ENCODE data around the gene COL25A1.

- TF ChIP-seq, protein P1, sequence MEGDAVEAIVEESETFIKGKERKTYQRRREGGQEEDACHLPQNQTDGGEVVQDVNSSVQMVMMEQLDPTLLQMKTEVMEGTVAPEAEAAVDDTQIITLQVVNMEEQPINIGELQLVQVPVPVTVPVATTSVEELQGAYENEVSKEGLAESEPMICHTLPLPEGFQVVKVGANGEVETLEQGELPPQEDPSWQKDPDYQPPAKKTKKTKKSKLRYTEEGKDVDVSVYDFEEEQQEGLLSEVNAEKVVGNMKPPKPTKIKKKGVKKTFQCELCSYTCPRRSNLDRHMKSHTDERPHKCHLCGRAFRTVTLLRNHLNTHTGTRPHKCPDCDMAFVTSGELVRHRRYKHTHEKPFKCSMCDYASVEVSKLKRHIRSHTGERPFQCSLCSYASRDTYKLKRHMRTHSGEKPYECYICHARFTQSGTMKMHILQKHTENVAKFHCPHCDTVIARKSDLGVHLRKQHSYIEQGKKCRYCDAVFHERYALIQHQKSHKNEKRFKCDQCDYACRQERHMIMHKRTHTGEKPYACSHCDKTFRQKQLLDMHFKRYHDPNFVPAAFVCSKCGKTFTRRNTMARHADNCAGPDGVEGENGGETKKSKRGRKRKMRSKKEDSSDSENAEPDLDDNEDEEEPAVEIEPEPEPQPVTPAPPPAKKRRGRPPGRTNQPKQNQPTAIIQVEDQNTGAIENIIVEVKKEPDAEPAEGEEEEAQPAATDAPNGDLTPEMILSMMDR (IDR thresholded peaks at IDR 0.05), result no peak
- TF ChIP-seq MAX (IDR thresholded peaks at IDR 0.05) (no peak), POLR2A (IDR thresholded peaks at IDR 0.05; ENCODE audit: low read length) (no peak), CHD4 (IDR thresholded peaks at IDR 0.05; ENCODE audit: borderline replicate concordance) (no peak), CHD2 (IDR thresholded peaks at IDR 0.05; ENCODE audit: low read length, partially characterized antibody) (no peak), EP300 (IDR thresholded peaks at IDR 0.05) (no peak), MYC (IDR thresholded peaks at IDR 0.05; ENCODE audit: borderline replicate concordance, low read length) (no peak)
These were observed 153.8 kb downstream of the COL25A1 start for GRCh38 chr4:109148577-109149075.
